HepG2 (cell line): ENCODE results near the gene RPS19BP1. TPM values are rescaled to one million over a fixed set of nuclear protein-coding genes. Genes with fewer than 3 reads are reported as not detected.

Experiments
- ATAC-seq: fragments of 200-7000 bp; cut with Tn5 transposase; 3 replicates; pipeline ENCODE4 v1.9.1; 2020; ENCODE audit warnings: mild to moderate bottlenecking, moderate library complexity
- BruUV-seq: library from RNA; stranded (reverse); fragments of 400-500 nt; replicated peaks from 2 replicates; lab custom pipeline; 2021; lab: Mats Ljungman, UMichigan
- CTCF ChIA-PET: fragments of 300-600 bp; formaldehyde crosslinking; extraction: SDS; loops from one replicate; lab custom pipeline; 2021; ENCODE audit warnings: low total read pairs, inconsistent platforms, low intra/inter-chr PET ratio; lab: Yijun Ruan, JAX
- POLR2A ChIA-PET: fragments of 350-600 bp; sonication (Branson Sonifier 250); formaldehyde crosslinking; loops from one replicate; lab custom pipeline; 2020; ENCODE audit warnings: antibody characterized with exemption, inconsistent platforms; lab: Yijun Ruan, JAX
- DNase-seq: peaks from one replicate; pipeline ENCODE4 v3.0.0-alpha.2; 2015; ENCODE audit warnings: low spot score
- FAIRE-seq: peaks from 3 replicates; lab custom pipeline; 2011; peaks lifted over from hg19 to GRCh38; lab: Jason Lieb, UNC
- H2AFZ ChIP-seq: one replicate; pipeline ENCODE4 v1.6.1; 2011; ENCODE audit warnings: low read length, inconsistent platforms
- H3K27ac ChIP-seq: fragments of 300-600 bp; 3 replicates; pipeline ENCODE4 v1.8.0; 2011; ENCODE audit warnings: mixed run types, mild to moderate bottlenecking, mixed read lengths, low read length, inconsistent platforms; ENCODE audit not compliant: insufficient read depth; ENCODE audit errors: extremely low read length
- H3K27me3 ChIP-seq, 2 experiments: fragments of 200-600 bp in 1 of 2; 2 replicates in 1 of 2; 3 replicates in 1 of 2; pipeline versions ENCODE4 v1.6.0 to v1.8.0; 2011; ENCODE audit warnings: low read length in 2 of 2, mild to moderate bottlenecking in 2 of 2, moderate library complexity in 2 of 2, inconsistent platforms in 1 of 2; ENCODE audit not compliant: insufficient read depth in 2 of 2, control insufficient read depth in 1 of 2
- H3K36me3 ChIP-seq, 2 experiments: fragments of 200-600 bp in 1 of 2; replicated peaks in 1 of 2; 2 replicates in 1 of 2; 3 replicates in 1 of 2; pipeline versions ENCODE4 v1.5.1 to v1.8.0; 2011; ENCODE audit warnings: low read length in 2 of 2, inconsistent platforms in 1 of 2; ENCODE audit not compliant: insufficient read depth in 2 of 2, control insufficient read depth in 1 of 2
- H3K4me1 ChIP-seq: 2 replicates; pipeline ENCODE4 v1.5.1; 2012; ENCODE audit warnings: low read length, inconsistent platforms; ENCODE audit not compliant: insufficient read depth
- H3K4me2 ChIP-seq: 2 replicates; pipeline ENCODE4 v1.6.0; 2011; ENCODE audit warnings: low read depth, low read length, inconsistent platforms
- H3K4me3 ChIP-seq, 3 experiments: fragments of 200-600 bp in 1 of 3; sonication (generic), shearing (Covaris generic) in 1 of 3; replicated peaks in 1 of 3; 2 replicates each; pipeline ENCODE4 v1.5.1; 2011 to 2016; ENCODE audit warnings: low read length in 3 of 3, inconsistent platforms in 2 of 3, low read depth in 2 of 3, mild to moderate bottlenecking in 2 of 3, control low read depth in 1 of 3, mixed read lengths in 1 of 3; ENCODE audit not compliant: insufficient read depth in 1 of 3
- H3K79me2 ChIP-seq: one replicate; pipeline ENCODE4 v1.6.1; 2011; ENCODE audit warnings: low read length, inconsistent platforms; ENCODE audit not compliant: insufficient read depth
- H3K9ac ChIP-seq: 2 replicates; pipeline ENCODE4 v1.6.0; 2011; ENCODE audit warnings: mild to moderate bottlenecking, low read depth, low read length, inconsistent platforms; ENCODE audit not compliant: insufficient read depth
- H3K9me3 ChIP-seq: 2 replicates; pipeline ENCODE4 v1.5.1; 2012; ENCODE audit warnings: mild to moderate bottlenecking, low read length
- H4K20me1 ChIP-seq: 2 replicates; pipeline ENCODE4 v1.6.0; 2011; ENCODE audit warnings: inconsistent platforms, mild to moderate bottlenecking, low read length, moderate library complexity; ENCODE audit not compliant: insufficient read depth
- AGO1 ChIP-seq: fragments of 200-400 bp; formaldehyde crosslinking; IDR thresholded peaks from 2 replicates; pipeline ENCODE4 v1.6.1; 2017; ENCODE audit warnings: mild to moderate bottlenecking, low read depth, low read length, moderate library complexity; ENCODE audit not compliant: poor library complexity, severe bottlenecking
- HMGXB3 ChIP-seq: sonication (generic); formaldehyde crosslinking; IDR thresholded peaks from 2 replicates; pipeline ENCODE4 v1.4.0; 2020; ENCODE audit warnings: missing genetic modification reagents, borderline replicate concordance
- NFKB2 ChIP-seq: sonication (generic); formaldehyde crosslinking; IDR thresholded peaks from 2 replicates; pipeline ENCODE4 v1.4.0; 2020; ENCODE audit warnings: missing genetic modification reagents, borderline replicate concordance
- POLR2AphosphoS2 ChIP-seq: IDR thresholded peaks from 2 replicates; pipeline ENCODE4 v1.6.1; 2011; ENCODE audit warnings: low read depth, low read length, improper control_type of control experiment
- POLR2G ChIP-seq: fragments of 200-400 bp; formaldehyde crosslinking; IDR thresholded peaks from 2 replicates; pipeline ENCODE4 v1.6.1; 2018; ENCODE audit warnings: mild to moderate bottlenecking, low read depth, low read length, moderate library complexity
- RBFOX2 ChIP-seq: fragments of 200-400 bp; formaldehyde crosslinking; IDR thresholded peaks from 2 replicates; pipeline ENCODE4 v1.6.1; 2017; ENCODE audit warnings: low read depth, mild to moderate bottlenecking, low read length
- SRY ChIP-seq: sonication (generic); formaldehyde crosslinking; IDR thresholded peaks from 2 replicates; pipeline ENCODE4 v1.8.0; 2022; ENCODE audit warnings: mild to moderate bottlenecking, missing genetic modification reagents
- ZNF263 ChIP-seq: sonication (generic); formaldehyde crosslinking; IDR thresholded peaks from 2 replicates; pipeline ENCODE4 v1.4.0; 2020; ENCODE audit warnings: missing genetic modification reagents
- ZNF468 ChIP-seq: sonication (generic); formaldehyde crosslinking; IDR thresholded peaks from 2 replicates; pipeline ENCODE4 v1.8.0; 2022; ENCODE audit warnings: mild to moderate bottlenecking, moderate library complexity, missing genetic modification reagents
- WGBS: methylation state at CpG from one replicate; pipeline ENCODE4 v1.1.6; 2017; ENCODE audit warnings: low lambda C conversion rate; 5-methylcytosine and 5-hydroxymethylcytosine counted together
- in situ Hi-C: cut with HindIII; loops from 2 replicates; pipeline ENCODE4 v1.10.0; 2017; ENCODE audit warnings: low pct_unique_long_range_greater_than_20kb; ENCODE audit not compliant: extremely low pct_ligation_motif_present
- intact Hi-C: fragments of 100-400 bp; cut with micrococcal nuclease; formaldehyde crosslinking; loops from one replicate; pipeline ENCODE4 v1.10.0; 2022; ENCODE audit not compliant: unreplicated experiment
- polyA plus RNA-seq, 8 experiments: library from polyadenylated mRNA; depleted of rRNA in 3 of 8; stranded (reverse) in 7 of 8; unstranded in 1 of 8; fragments of >200 nt; fragmentation: Illumina TruSeq in 4 of 8; extraction: Trizol in 4 of 8; gene quantifications; 2 replicates each; pipeline versions ENCODE4 v1.2.1 to v1.2.3, GENCODE V29; 2011 to 2016; ENCODE audit warnings: low read depth in 4 of 8, missing spikeins in 1 of 8, mixed read lengths in 1 of 8; ENCODE audit not compliant: insufficient read depth in 1 of 8
- total RNA-seq, 5 experiments: library from RNA; depleted of rRNA; stranded (reverse); fragments of >200 nt; fragmentation: Illumina TruSeq; extraction: Trizol; gene quantifications; 2 replicates each; pipeline ENCODE4 v1.2.3, GENCODE V29; 2016; ENCODE audit warnings: low read depth in 1 of 5
- TF ChIP-seq, protein P1 (sequence below): IDR thresholded peaks from 2 replicates; pipeline ENCODE4 v1.6.1; 2018; ENCODE audit warnings: missing genetic modification reagents, mild to moderate bottlenecking, missing compliant biosample characterization
- TF ChIP-seq, protein P2 (sequence below): sonication (generic); formaldehyde crosslinking; IDR thresholded peaks from 2 replicates; pipeline ENCODE4 v1.4.0; 2020; ENCODE audit warnings: mild to moderate bottlenecking, missing genetic modification reagents

RPS19BP1 gene
- total and polyA plus RNA-seq, 2 of the 13 experiments (the other 11 are each of a cell fraction or from before 2014, with no cell fraction given): 44.3 to 81.3 TPM

GRCh38 chr22:39525658-39525975 lies 6.9 kb downstream of the RPS19BP1 start (continued):
- no peak for TF ChIP-seq HMGXB3 (CRISPR knock-in tag)

DNA sequence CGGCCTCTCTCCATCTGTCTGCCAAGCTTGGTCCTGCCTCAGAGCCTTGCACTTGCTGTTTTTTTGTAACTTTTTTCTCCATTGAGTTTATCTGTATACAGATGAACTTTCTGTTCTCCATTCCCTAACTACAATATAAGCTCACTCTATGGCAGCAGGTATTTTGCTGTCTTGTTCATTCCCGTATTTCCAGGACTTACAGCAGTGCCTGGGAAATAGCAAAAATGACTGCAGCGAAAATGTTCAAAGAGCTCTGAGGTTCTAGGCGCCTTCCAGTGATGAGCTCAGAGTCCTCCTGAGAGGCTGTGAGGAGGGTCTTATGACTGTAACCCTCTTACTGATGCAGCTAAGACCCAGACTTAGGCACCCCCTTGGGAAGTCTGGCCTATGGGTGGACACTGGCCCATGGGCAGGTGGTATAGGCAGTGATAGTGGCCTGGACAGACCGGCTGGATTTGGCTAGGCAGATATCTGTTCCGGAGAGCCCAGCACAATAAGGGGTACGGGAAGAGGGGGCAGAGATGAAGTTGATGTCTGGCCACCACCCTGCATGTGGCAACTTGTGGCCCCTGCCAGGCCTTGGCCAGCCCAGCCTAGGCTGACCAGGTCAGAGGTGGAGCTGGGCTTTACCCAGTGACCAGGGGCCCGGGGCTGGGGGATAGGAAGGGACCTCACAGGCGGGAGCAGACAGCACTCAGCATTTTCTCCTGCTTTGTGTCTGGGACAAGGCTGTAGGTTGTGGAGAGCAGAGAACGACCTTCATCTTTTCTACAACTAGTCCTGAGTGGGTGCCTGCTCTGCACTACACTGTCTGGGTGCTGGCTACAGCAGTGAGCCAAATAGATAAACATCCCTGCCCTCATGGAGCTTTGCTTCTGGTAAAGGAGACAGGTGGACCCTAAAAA lies 7.5 kb downstream of the RPS19BP1 start:
- no peak overlapping the region for H3K4me2 ChIP-seq
- TF ChIP-seq, protein P1, sequence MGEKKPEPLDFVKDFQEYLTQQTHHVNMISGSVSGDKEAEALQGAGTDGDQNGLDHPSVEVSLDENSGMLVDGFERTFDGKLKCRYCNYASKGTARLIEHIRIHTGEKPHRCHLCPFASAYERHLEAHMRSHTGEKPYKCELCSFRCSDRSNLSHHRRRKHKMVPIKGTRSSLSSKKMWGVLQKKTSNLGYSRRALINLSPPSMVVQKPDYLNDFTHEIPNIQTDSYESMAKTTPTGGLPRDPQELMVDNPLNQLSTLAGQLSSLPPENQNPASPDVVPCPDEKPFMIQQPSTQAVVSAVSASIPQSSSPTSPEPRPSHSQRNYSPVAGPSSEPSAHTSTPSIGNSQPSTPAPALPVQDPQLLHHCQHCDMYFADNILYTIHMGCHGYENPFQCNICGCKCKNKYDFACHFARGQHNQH (CRISPR knock-in tag): no peak
- TF ChIP-seq ZNF263 (CRISPR knock-in tag) (no peak), POLR2AphosphoS2 (0 out of 2 replicates have a peak, but pooled peaks have one; percentile 13), ZNF468 (CRISPR knock-in tag) (no peak), RBFOX2 (peak; percentile 53), SRY (CRISPR knock-in tag) (0 out of 2 replicates have a peak, but pooled peaks have one; percentile 14), NFKB2 (CRISPR knock-in tag) (0 out of 2 replicates have a peak, but pooled peaks have one; percentile 10), AGO1 (peak; percentile 79), POLR2G (peak; percentile 6)
- TF ChIP-seq, protein P2, sequence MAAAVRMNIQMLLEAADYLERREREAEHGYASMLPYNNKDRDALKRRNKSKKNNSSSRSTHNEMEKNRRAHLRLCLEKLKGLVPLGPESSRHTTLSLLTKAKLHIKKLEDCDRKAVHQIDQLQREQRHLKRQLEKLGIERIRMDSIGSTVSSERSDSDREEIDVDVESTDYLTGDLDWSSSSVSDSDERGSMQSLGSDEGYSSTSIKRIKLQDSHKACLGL (CRISPR knock-in tag): no peak

More for the DNA sequence above, 7.5 kb downstream of the RPS19BP1 start:
- ChIA-PET POLR2A (interaction anchor here (0.6 to 11.2 kb wide), 8 partner anchors 8 to 520 kb away, joined by 3 to 167 read pairs (median 3); partner anchors contain the start of genes MIEF1, RPS19BP1 and TAB1), CTCF (no interaction called here)
- Histone ChIP-seq H3K9me3 (no peaks in the 10 kb centered on the region), H3K27ac (peak overlapping the region; percentile 16), H3K27me3 (no peaks in the 10 kb centered on the region; a peak in 1 of 5 replicates), H3K36me3 (peaks cover 14 to 37% of the 10 kb centered on the region in 2 experiments), H3K4me3 (no peak overlapping the region), H2AFZ (no peak overlapping the region), H3K4me1 (peaks cover 76% of the 10 kb centered on the region), H3K9ac (no peak overlapping the region), H4K20me1 (peaks cover 73% of the 10 kb centered on the region), H3K79me2 (peaks cover 31% of the 10 kb centered on the region)
- intact Hi-C loops (no loop called here), in situ Hi-C loops (no loop called here)
- 83% methylated on average over 8 of the region's 10 CpGs for WGBS
- DNase-seq (no peak), FAIRE-seq (no peak), ATAC-seq (peak; percentile 11)
- no TSS peak for BruUV-seq
